Liver (tissue), 9 donors: ENCODE data around the gene ANKRD13A. TPM values are rescaled to one million over a fixed set of nuclear protein-coding genes. Genes with fewer than 3 reads are reported as not detected.

Experiments used
- DNase-seq: peaks from one replicate; pipeline ENCODE4 v3.0.0-alpha.2; 2017; ENCODE audit warnings: low spot score
- H3K27ac ChIP-seq, 2 donors: one replicate each; pipeline ENCODE4 v1.7.0; 2013; ENCODE audit warnings: inconsistent platforms in 2 of 2, low read length in 2 of 2, control low read depth in 1 of 2, low read depth in 1 of 2, mild to moderate bottlenecking in 1 of 2
- H3K27me3 ChIP-seq, 4 donors: one replicate each; pipeline versions ENCODE4 v1.6.1 to v1.7.0; 2013; ENCODE audit warnings: low read length in 3 of 4, inconsistent platforms in 1 of 4, mild to moderate bottlenecking in 1 of 4, moderate library complexity in 1 of 4; ENCODE audit not compliant: control insufficient read depth in 4 of 4, insufficient read depth in 4 of 4
- H3K36me3 ChIP-seq, 4 donors: one replicate each; pipeline versions ENCODE4 v1.6.1 to v1.7.0; 2013; ENCODE audit warnings: low read length in 3 of 4, mild to moderate bottlenecking in 3 of 4, low read depth in 1 of 4, moderate library complexity in 1 of 4; ENCODE audit not compliant: control insufficient read depth in 4 of 4, insufficient read depth in 3 of 4
- H3K4me1 ChIP-seq, 4 donors: one replicate each; pipeline versions ENCODE4 v1.6.1 to v1.7.0; 2013; ENCODE audit warnings: low read length in 3 of 4, mild to moderate bottlenecking in 3 of 4, moderate library complexity in 1 of 4; ENCODE audit not compliant: control insufficient read depth in 4 of 4, insufficient read depth in 4 of 4
- H3K4me3 ChIP-seq, 3 donors: one replicate each; pipeline versions ENCODE4 v1.6.1 to v1.7.0; 2013; ENCODE audit warnings: low read length in 3 of 3, control low read depth in 1 of 3, low read depth in 1 of 3, mild to moderate bottlenecking in 1 of 3
- H3K9ac ChIP-seq, 2 donors: one replicate each; pipeline ENCODE4 v1.7.0; 2013; ENCODE audit warnings: low read length in 2 of 2, mild to moderate bottlenecking in 2 of 2, moderate library complexity in 2 of 2, control low read depth in 1 of 2, low read depth in 1 of 2
- H3K9me3 ChIP-seq, 4 donors: one replicate each; pipeline versions ENCODE4 v1.6.1 to v1.7.0; 2013; ENCODE audit warnings: low read length in 3 of 4; ENCODE audit not compliant: control insufficient read depth in 4 of 4
- ATF3 ChIP-seq: IDR thresholded peaks from 2 replicates; pipeline ENCODE4 v1.6.1; 2016; ENCODE audit warnings: antibody characterized with exemption
- EGR1 ChIP-seq, 2 donors: IDR thresholded peaks; 2 replicates each; pipeline ENCODE4 v1.6.1; 2016 to 2018; ENCODE audit warnings: antibody characterized with exemption in 2 of 2, low read depth in 2 of 2
- FOXA1 ChIP-seq: IDR thresholded peaks from 2 replicates; pipeline ENCODE4 v1.6.1; 2016; ENCODE audit warnings: antibody characterized with exemption
- FOXA2 ChIP-seq: IDR thresholded peaks from 2 replicates; pipeline ENCODE4 v1.6.1; 2016; ENCODE audit warnings: antibody characterized with exemption
- GABPA ChIP-seq, 2 donors: IDR thresholded peaks in 1 of 2; conservative IDR thresholded peaks in 1 of 2; 2 replicates each; pipeline ENCODE4 v1.6.1; 2016; ENCODE audit warnings: antibody characterized with exemption in 2 of 2, mild to moderate bottlenecking in 1 of 2, moderate library complexity in 1 of 2
- HNF4G ChIP-seq: IDR thresholded peaks from 2 replicates; pipeline ENCODE4 v1.6.1; 2016; ENCODE audit warnings: antibody characterized with exemption
- JUND ChIP-seq, 2 donors: IDR thresholded peaks; 2 replicates each; pipeline ENCODE4 v1.6.1; 2016; ENCODE audit warnings: antibody characterized with exemption in 2 of 2
- REST ChIP-seq: IDR thresholded peaks from 2 replicates; pipeline ENCODE4 v1.6.1; 2016; ENCODE audit warnings: antibody characterized with exemption, mild to moderate bottlenecking
- RXRA ChIP-seq, 2 donors: IDR thresholded peaks; 2 replicates each; pipeline ENCODE4 v1.6.1; 2017 to 2018; ENCODE audit warnings: antibody characterized with exemption in 2 of 2, mild to moderate bottlenecking in 1 of 2
- SP1 ChIP-seq: IDR thresholded peaks from 2 replicates; pipeline ENCODE4 v1.6.1; 2018; ENCODE audit warnings: antibody characterized with exemption, mild to moderate bottlenecking
- TAF1 ChIP-seq: conservative IDR thresholded peaks from 2 replicates; pipeline ENCODE4 v1.6.1; 2016; ENCODE audit warnings: antibody characterized with exemption, mild to moderate bottlenecking
- YY1 ChIP-seq: IDR thresholded peaks from 2 replicates; pipeline ENCODE4 v1.6.1; 2016; ENCODE audit warnings: antibody characterized with exemption, mild to moderate bottlenecking
- ZBTB33 ChIP-seq: IDR thresholded peaks from 2 replicates; pipeline ENCODE4 v1.6.1; 2016; ENCODE audit warnings: antibody characterized with exemption
- WGBS: extraction: QIAGEN DNeasy Blood & Tissue Kit; methylation state at CpG from one replicate; pipeline ENCODE4 v1.1.7; 2013; 5-methylcytosine and 5-hydroxymethylcytosine counted together
- polyA plus RNA-seq, 2 donors: library from polyadenylated mRNA; stranded (reverse) in 1 of 2; unstranded in 1 of 2; fragments of 200-250 nt in 1 of 2; fragments of >200 nt in 1 of 2; fragmentation: Nextera tagmentation in 1 of 2; extraction: Ambion mirVana in 1 of 2; gene quantifications; one replicate each; pipeline versions ENCODE4 v1.2.1 to v1.2.3, GENCODE V29; 2013 to 2015
- total RNA-seq, 2 donors: library from RNA; depleted of rRNA; stranded (reverse); fragments of >200 nt; gene quantifications; one replicate each; pipeline ENCODE4 v1.2.3, GENCODE V29; 2014
- TF ChIP-seq, protein P1 (sequence below): fragments of 150-350 bp; IDR thresholded peaks from 2 replicates; pipeline ENCODE4 v1.5.1; 2017; ENCODE audit warnings: improper control_type of control experiment, low read depth, low read length; ENCODE audit not compliant: missing input control
- TF ChIP-seq, protein P2 (sequence below): IDR thresholded peaks from 2 replicates; pipeline ENCODE4 v1.6.1; 2016; ENCODE audit warnings: antibody characterized with exemption
- donor health status: healthy.
- donor health status: healthy.
- donor health status: healthy.
- donor health status: healthy.
- donor health status: healthy.

ANKRD13A gene
- total and polyA plus RNA-seq, 4 donors = 7.0 to 40.5 (median 18.8) TPM

DNA sequence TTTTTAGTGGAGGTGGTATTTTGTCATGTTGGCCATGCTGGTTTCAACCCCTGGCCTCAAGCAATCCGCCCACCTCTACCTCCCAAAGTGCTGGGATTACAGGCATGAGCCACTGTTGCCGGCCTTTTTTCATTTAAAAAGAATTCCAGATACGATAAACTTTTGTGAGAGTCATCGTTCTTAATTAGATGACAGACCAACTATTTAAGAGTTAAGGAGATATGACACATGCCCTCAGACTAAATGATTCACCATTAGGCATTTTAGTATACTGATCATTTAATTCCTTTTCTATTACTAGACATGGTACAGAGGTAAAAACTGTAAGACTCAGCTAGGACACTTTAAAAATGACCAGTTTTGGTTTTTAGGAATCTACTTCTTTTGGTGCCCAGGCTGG lies 2.4 kb downstream of the ANKRD13A start:
- Histone ChIP-seq H3K36me3 (peaks cover 0 to 4% (median 0%) of the 10 kb centered on the region in 4 donors), H3K27me3 (no peaks in the 10 kb centered on the region), H3K9ac (no peak overlapping the region), H3K9me3 (no peaks in the 10 kb centered on the region), H3K4me3 (no peak overlapping the region), H3K4me1 (peaks cover 0 to 17% (median 13%) of the 10 kb centered on the region in 4 donors), H3K27ac (no peak overlapping the region)
- 95% methylated on average over 4 of the region's 4 CpGs for WGBS
- TF ChIP-seq ATF3 (no peak), YY1 (no peak), JUND (IDR thresholded peaks at IDR 0.05) (no peak), HNF4G (no peak), ZBTB33 (no peak), EGR1 (IDR thresholded peaks at IDR 0.05; ENCODE audit: low read depth in 2 of 2) (no peak), GABPA (IDR thresholded peaks at IDR 0.05 in 1 of 2, conservative IDR thresholded peaks at IDR 0.05 in 1 of 2) (no peak), FOXA1 (no peak), FOXA2 (no peak), TAF1 (no peak), RXRA (IDR thresholded peaks at IDR 0.05) (no peak), REST (no peak), SP1 (no peak)
- TF ChIP-seq, protein P1, sequence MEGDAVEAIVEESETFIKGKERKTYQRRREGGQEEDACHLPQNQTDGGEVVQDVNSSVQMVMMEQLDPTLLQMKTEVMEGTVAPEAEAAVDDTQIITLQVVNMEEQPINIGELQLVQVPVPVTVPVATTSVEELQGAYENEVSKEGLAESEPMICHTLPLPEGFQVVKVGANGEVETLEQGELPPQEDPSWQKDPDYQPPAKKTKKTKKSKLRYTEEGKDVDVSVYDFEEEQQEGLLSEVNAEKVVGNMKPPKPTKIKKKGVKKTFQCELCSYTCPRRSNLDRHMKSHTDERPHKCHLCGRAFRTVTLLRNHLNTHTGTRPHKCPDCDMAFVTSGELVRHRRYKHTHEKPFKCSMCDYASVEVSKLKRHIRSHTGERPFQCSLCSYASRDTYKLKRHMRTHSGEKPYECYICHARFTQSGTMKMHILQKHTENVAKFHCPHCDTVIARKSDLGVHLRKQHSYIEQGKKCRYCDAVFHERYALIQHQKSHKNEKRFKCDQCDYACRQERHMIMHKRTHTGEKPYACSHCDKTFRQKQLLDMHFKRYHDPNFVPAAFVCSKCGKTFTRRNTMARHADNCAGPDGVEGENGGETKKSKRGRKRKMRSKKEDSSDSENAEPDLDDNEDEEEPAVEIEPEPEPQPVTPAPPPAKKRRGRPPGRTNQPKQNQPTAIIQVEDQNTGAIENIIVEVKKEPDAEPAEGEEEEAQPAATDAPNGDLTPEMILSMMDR = no peak
- TF ChIP-seq, protein P2, sequence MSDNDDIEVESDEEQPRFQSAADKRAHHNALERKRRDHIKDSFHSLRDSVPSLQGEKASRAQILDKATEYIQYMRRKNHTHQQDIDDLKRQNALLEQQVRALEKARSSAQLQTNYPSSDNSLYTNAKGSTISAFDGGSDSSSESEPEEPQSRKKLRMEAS = no peak
- no peak for DNase-seq
